ENCODE data around the gene SLC25A21. TPM values are rescaled to one million over a fixed set of nuclear protein-coding genes. Genes with fewer than 3 reads are reported as not detected.

SLC25A21 gene
- total and polyA plus RNA-seq, 2 of the 13 experiments (the other 11 are each of a cell fraction or from before 2014, with no cell fraction given): 1.9 to 2.9 TPM

GRCh38 chr14:37114559-37114958, 57.8 kb downstream of the SLC25A21 start (continued):
- TF ChIP-seq, protein P1, sequence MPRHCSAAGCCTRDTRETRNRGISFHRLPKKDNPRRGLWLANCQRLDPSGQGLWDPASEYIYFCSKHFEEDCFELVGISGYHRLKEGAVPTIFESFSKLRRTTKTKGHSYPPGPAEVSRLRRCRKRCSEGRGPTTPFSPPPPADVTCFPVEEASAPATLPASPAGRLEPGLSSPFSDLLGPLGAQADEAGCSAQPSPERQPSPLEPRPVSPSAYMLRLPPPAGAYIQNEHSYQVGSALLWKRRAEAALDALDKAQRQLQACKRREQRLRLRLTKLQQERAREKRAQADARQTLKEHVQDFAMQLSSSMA (CRISPR knock-in tag; IDR thresholded peaks at IDR 0.05): no peak

DNA sequence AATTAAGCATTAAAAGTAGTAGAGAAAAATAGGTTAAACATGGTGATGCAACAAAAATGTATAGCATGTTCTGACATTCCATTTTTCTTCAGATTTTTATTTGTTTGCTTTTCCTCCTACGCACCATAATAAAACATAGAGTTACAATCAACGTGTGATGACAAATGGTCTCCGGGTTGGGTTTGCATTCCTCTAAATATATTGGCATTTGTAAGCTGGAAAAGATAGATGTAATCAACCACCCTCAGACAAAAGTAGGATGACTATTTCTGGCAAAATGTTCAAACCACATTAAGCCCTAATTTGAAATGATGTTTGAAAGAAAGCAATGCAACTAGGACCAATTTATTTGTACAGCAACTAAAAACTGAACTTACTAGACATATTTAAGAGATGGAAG, 58.4 kb downstream of the SLC25A21 start:
- H3K9me3 ChIP-seq (ENCODE audit: low read length): peaks cover 9% of the 10 kb centered on the region
- intact Hi-C loops (cut with micrococcal nuclease; ENCODE audit: unreplicated experiment) (no loop called here), in situ Hi-C loops (cut with HindIII; ENCODE audit: extremely low pct_ligation_motif_present, low pct_unique_long_range_greater_than_20kb) (no loop called here)
- H3K4me1 ChIP-seq (ENCODE audit: insufficient read depth, low read length): no peaks in the 10 kb centered on the region
- H3K27ac ChIP-seq (ENCODE audit: extremely low read length, insufficient read depth, low read length): no peak overlapping the region
- 61% methylated on average over 3 of the region's 3 CpGs for WGBS (ENCODE audit: low lambda C conversion rate)
- H3K27me3 ChIP-seq (ENCODE audit: control insufficient read depth in 1 of 2, insufficient read depth in 2 of 2, low read length in 2 of 2): no peaks in the 10 kb centered on the region
- H3K36me3 ChIP-seq (replicated peaks in 1 of 2; ENCODE audit: control insufficient read depth in 1 of 2, insufficient read depth in 2 of 2, low read length in 2 of 2): no peaks in the 10 kb centered on the region
- DNase-seq (ENCODE audit: low spot score) (no peak), FAIRE-seq (no peak), ATAC-seq (no peak)
- POLR2A ChIA-PET: no interaction called here
- no peak for TF ChIP-seq ZNF34 (CRISPR knock-in tag; IDR thresholded peaks at IDR 0.05; ENCODE audit: borderline replicate concordance)
- TF ChIP-seq ZNF780A (CRISPR knock-in tag; IDR thresholded peaks at IDR 0.05): no peak
- no peak for TF ChIP-seq MATR3 (CRISPR knock-in tag; IDR thresholded peaks at IDR 0.05)
- no peaks in the 10 kb centered on the region for H4K20me1 ChIP-seq (ENCODE audit: insufficient read depth, low read length)
- BruUV-seq (replicated peaks): no TSS peak
- H3K9ac ChIP-seq (ENCODE audit: insufficient read depth, low read depth, low read length): no peak overlapping the region
- H2AFZ ChIP-seq (ENCODE audit: low read length): no peak overlapping the region
- H3K4me3 ChIP-seq (replicated peaks in 1 of 3; ENCODE audit: insufficient read depth in 1 of 3, low read depth in 2 of 3, low read length in 3 of 3): no peak overlapping the region
- H3K4me2 ChIP-seq (ENCODE audit: low read depth, low read length): no peak overlapping the region
- H3K79me2 ChIP-seq (ENCODE audit: insufficient read depth, low read length): no peaks in the 10 kb centered on the region
- CTCF ChIA-PET (ENCODE audit: low intra/inter-chr PET ratio, low total read pairs): no interaction called here

GRCh38 chr14:37098132-37098531, 74.3 kb downstream of the SLC25A21 start:
- Histone ChIP-seq H4K20me1 (ENCODE audit: insufficient read depth, low read length) (no peaks in the 10 kb centered on the region), H3K36me3 (replicated peaks in 1 of 2; ENCODE audit: control insufficient read depth in 1 of 2, insufficient read depth in 2 of 2, low read length in 2 of 2) (no peaks in the 10 kb centered on the region), H3K4me2 (ENCODE audit: low read depth, low read length) (no peak overlapping the region), H3K9me3 (ENCODE audit: low read length) (no peaks in the 10 kb centered on the region), H2AFZ (ENCODE audit: low read length) (no peak overlapping the region), H3K27me3 (ENCODE audit: control insufficient read depth in 1 of 2, insufficient read depth in 2 of 2, low read length in 2 of 2) (no peaks in the 10 kb centered on the region), H3K9ac (ENCODE audit: insufficient read depth, low read depth, low read length) (no peak overlapping the region), H3K79me2 (ENCODE audit: insufficient read depth, low read length) (no peaks in the 10 kb centered on the region), H3K27ac (ENCODE audit: extremely low read length, insufficient read depth, low read length) (no peak overlapping the region), H3K4me1 (ENCODE audit: insufficient read depth, low read length) (no peaks in the 10 kb centered on the region), H3K4me3 (replicated peaks in 1 of 3; ENCODE audit: insufficient read depth in 1 of 3, low read depth in 2 of 3, low read length in 3 of 3) (no peak overlapping the region)
- intact Hi-C loops (cut with micrococcal nuclease; ENCODE audit: unreplicated experiment): no loop called here
- CTCF ChIA-PET (ENCODE audit: low intra/inter-chr PET ratio, low total read pairs): no interaction called here
- in situ Hi-C loops (cut with HindIII; ENCODE audit: extremely low pct_ligation_motif_present, low pct_unique_long_range_greater_than_20kb): no loop called here
- DNase-seq (ENCODE audit: low spot score): no peak
- BruUV-seq (replicated peaks): no TSS peak
- no peak for FAIRE-seq
- POLR2A ChIA-PET: no interaction called here
- ATAC-seq: no peak
- 15% methylated on average over 2 of the region's 2 CpGs for WGBS (ENCODE audit: low lambda C conversion rate)
- TF ChIP-seq TBX3 (IDR thresholded peaks at IDR 0.05; ENCODE audit: borderline replicate concordance): no peak
- TF ChIP-seq HNRNPK (IDR thresholded peaks at IDR 0.05; ENCODE audit: low read depth, low read length, poor library complexity, severe bottlenecking): no peak
- TF ChIP-seq AHR (CRISPR knock-in tag; IDR thresholded peaks at IDR 0.05): no peak
- no peak for TF ChIP-seq ZBTB44 (CRISPR knock-in tag; IDR thresholded peaks at IDR 0.05)
- TF ChIP-seq KLF12 (CRISPR knock-in tag; IDR thresholded peaks at IDR 0.05; ENCODE audit: borderline replicate concordance): no peak
- TF ChIP-seq PAX8 (CRISPR knock-in tag; IDR thresholded peaks at IDR 0.05; ENCODE audit: borderline replicate concordance): no peak
- no peak for TF ChIP-seq ZNF513 (CRISPR knock-in tag; conservative IDR thresholded peaks at IDR 0.05)
- no peak for TF ChIP-seq ZSCAN25 (CRISPR knock-in tag; IDR thresholded peaks at IDR 0.05)
